Adrenal gland (tissue), 5 donors: ENCODE results near the gene PLXNA4.

Experiments
- POLR2A ChIP-seq, 2 donors: fragments of 450-650 bp; IDR thresholded peaks; one replicate each; pipeline ENCODE4 v1.6.1; 2017; ENCODE audit warnings: antibody characterized with exemption in 2 of 2, mild to moderate bottlenecking in 2 of 2, moderate library complexity in 1 of 2
- TF ChIP-seq, protein P1 (sequence below), 6 experiments: fragments of 450-650 bp in 4 of 6; fragments of 200-600 bp in 2 of 6; sonication (generic) in 1 of 6; IDR thresholded peaks; 1 replicate in 5 of 6; 2 replicates in 1 of 6; pipeline versions ENCODE4 v1.5.1 to v1.8.0; 2016 to 2021; ENCODE audit warnings: antibody characterized with exemption in 6 of 6, mild to moderate bottlenecking in 2 of 6, moderate library complexity in 1 of 6
- donor health status: DM: no; HTN: no; CAD: no.

DNA sequence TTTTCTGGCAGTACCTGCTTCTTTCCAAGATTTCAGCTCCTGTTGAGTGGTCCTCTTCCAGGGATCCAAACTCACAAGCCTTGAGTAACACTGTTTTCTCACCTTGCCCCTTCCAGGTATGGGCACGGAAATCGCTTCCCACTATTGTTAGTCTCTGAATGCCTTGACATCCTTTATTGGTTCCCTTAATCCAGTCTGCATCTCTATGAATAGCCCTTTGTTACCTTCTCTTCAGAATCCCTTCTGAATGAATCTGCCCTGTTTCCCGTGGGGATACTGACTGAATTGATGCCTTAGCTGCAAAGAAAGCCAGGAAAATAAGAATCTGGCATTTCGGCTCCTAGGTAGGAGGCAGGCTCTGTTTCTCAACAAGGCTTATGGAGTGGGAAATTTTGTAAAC lies 467.7 kb downstream of the PLXNA4 start:
- TF ChIP-seq, protein P1, sequence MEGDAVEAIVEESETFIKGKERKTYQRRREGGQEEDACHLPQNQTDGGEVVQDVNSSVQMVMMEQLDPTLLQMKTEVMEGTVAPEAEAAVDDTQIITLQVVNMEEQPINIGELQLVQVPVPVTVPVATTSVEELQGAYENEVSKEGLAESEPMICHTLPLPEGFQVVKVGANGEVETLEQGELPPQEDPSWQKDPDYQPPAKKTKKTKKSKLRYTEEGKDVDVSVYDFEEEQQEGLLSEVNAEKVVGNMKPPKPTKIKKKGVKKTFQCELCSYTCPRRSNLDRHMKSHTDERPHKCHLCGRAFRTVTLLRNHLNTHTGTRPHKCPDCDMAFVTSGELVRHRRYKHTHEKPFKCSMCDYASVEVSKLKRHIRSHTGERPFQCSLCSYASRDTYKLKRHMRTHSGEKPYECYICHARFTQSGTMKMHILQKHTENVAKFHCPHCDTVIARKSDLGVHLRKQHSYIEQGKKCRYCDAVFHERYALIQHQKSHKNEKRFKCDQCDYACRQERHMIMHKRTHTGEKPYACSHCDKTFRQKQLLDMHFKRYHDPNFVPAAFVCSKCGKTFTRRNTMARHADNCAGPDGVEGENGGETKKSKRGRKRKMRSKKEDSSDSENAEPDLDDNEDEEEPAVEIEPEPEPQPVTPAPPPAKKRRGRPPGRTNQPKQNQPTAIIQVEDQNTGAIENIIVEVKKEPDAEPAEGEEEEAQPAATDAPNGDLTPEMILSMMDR (IDR thresholded peaks at IDR 0.05), result no peak
- no peak for TF ChIP-seq POLR2A (IDR thresholded peaks at IDR 0.05)
